WI38 (cell line): ENCODE results near the gene RGS10.

Source experiments
- H3K4me3 ChIP-seq: 2 replicates; pipeline ENCODE4 v1.5.1; 2011; ENCODE audit warnings: low read depth, mild to moderate bottlenecking, control low read depth, low read length
- TF ChIP-seq, protein P1 (sequence below): IDR thresholded peaks from 2 replicates; pipeline ENCODE4 v1.5.1; 2012; ENCODE audit warnings: low read depth, mild to moderate bottlenecking, control low read depth, low read length

RGS10 gene

DNA sequence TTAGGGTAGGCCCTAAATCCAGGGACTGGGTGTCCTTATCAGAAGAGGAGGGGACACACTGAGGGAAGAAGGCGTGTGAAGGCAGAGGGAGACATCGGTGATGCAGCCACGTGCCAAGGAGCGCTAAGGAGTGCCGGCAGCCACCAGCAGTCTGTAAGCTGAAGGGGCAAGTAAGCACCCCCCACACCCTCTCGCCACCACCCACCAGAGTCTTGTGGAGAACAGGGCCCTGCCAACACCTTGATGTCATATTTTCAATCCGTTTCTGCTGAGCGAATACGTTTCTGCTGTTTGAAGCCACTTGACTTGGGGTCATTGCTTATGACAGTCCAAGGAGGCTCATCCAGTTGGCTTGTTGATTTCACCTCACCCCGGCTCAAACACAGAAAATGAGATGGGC, 37.9 kb downstream of the RGS10 start:
- TF ChIP-seq, protein P1, sequence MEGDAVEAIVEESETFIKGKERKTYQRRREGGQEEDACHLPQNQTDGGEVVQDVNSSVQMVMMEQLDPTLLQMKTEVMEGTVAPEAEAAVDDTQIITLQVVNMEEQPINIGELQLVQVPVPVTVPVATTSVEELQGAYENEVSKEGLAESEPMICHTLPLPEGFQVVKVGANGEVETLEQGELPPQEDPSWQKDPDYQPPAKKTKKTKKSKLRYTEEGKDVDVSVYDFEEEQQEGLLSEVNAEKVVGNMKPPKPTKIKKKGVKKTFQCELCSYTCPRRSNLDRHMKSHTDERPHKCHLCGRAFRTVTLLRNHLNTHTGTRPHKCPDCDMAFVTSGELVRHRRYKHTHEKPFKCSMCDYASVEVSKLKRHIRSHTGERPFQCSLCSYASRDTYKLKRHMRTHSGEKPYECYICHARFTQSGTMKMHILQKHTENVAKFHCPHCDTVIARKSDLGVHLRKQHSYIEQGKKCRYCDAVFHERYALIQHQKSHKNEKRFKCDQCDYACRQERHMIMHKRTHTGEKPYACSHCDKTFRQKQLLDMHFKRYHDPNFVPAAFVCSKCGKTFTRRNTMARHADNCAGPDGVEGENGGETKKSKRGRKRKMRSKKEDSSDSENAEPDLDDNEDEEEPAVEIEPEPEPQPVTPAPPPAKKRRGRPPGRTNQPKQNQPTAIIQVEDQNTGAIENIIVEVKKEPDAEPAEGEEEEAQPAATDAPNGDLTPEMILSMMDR = no peak
- H3K4me3 ChIP-seq = no peak overlapping the region

GRCh38 chr10:119503821-119504220, 38.7 kb downstream of the RGS10 start:
- H3K4me3 ChIP-seq = no peak overlapping the region
- TF ChIP-seq, protein P1 = no peak

DNA sequence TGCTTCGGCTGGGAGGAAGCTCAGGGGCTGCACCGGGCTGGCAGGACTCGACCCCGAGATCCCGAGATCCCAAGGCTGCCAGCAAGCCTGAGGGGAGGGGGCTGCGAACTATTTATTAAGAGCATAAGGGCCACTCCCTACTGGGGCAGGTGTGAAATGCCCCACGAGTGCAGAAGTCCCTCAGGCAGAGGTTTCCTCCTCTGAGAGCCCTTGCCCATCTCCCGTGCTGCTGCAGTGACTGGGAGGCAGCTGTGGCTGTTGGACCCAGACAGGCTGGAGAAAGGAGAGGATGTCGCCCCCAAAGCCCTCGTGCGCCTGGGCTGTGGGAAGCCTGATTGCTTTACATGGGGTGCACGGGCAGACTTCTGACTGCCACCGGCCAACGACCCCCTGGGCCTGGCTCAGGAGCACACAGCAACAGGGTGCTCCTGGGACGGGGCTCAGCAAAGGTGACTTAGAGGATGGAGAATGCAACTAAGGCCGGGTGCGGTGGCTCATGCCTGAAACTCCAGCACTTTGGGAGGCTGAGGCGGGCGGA, 39.8 kb downstream of the RGS10 start:
- no peak overlapping the region for H3K4me3 ChIP-seq
- TF ChIP-seq, protein P1 = no peak

DNA sequence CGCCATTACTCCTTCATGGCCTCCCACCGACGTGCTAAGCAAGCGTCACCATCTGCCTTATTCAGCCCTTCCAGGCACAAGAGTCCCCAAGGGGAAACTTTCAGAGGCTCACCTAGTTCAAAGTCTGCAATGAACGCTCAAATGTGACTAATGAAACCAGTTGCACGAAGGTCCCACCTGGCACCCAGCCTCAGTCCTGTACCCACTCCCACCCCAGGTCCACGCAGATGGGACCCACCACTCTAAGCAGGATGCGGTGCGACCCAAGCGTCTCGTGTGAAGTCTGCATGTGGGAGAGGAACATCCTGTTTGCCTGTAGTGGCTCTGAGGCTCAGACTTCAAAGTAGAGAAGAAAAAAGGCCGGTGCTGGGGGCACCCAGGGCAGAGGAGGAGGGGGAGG, 40.3 kb downstream of the RGS10 start:
- TF ChIP-seq, protein P1 = no peak
- no peak overlapping the region for H3K4me3 ChIP-seq

DNA sequence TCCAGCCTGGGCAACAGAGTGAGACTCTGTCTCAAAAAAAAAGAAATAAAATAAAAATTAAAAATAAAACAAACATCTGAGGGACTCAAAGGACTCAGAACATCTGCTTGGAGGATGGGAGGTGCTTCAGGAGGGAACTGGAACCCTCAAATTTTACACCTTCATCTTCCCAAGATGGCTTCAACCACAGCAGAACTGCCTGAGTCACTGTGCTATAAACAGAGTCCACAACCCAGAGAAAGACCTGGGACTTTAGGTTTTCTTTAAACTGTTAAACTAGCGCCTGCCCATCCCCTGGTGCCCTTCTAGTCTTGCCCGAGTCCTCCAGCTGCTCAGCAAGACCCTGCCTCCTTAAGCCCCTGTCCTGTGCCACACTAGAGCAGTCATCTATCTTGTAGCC, 40.8 kb downstream of the RGS10 start:
- TF ChIP-seq, protein P1 = no peak
- H3K4me3 ChIP-seq = no peak overlapping the region

GRCh38 chr10:119500821-119501220, 41.7 kb downstream of the RGS10 start:
- TF ChIP-seq, protein P1 = no peak
- no peak overlapping the region for H3K4me3 ChIP-seq

DNA sequence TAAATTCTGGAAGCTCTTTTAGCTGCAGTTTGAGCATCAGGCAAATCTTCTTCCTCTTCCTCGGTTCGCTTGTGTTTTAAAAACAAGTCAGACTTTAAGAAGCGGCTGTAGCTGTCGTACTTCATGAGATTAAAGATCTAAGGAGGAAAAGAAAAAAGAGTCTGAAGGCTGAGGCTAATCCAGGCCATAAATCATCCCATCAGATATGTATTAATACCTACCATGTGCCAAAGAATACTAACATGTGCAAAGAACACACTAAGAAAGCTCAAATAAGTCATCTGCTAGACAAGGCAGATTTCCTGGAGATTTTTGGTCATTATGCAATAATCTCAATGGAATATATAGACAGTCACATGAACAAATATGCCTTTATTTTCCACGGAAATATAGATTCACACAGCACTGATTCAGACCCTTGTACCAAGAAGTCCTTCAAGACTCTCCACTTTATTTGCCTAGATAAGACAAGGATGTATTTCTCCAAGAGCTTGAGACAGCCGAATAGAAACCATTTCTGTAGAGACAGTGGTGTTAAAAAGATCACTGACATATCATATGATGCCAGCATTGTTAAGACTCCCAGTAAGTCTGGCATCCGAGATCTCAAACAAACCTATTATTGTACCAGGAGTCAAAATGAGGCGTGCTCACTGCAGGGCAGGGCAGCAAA, 42.3 kb downstream of the RGS10 start:
- no peak overlapping the region for H3K4me3 ChIP-seq
- TF ChIP-seq, protein P1 = no peak
